ENCODE data around the gene OPA1. TPM values are rescaled to one million over a fixed set of nuclear protein-coding genes. Genes with fewer than 3 reads are reported as not detected.

The OPA1 gene
- polyA plus RNA-seq, 1 donor, result 45.5 TPM

GRCh38 chr3:193702967-193703366 lies 110.0 kb downstream of the OPA1 start:
- Histone ChIP-seq H3K27ac (ENCODE audit: low read length) (no peak overlapping the region), H3K4me1 (ENCODE audit: control insufficient read depth, insufficient read depth, low read length) (no peaks in the 10 kb centered on the region), H3K27me3 (ENCODE audit: control insufficient read depth, insufficient read depth, low read length) (no peaks in the 10 kb centered on the region), H3K4me3 (ENCODE audit: low read length) (no peak overlapping the region), H3K9me3 (ENCODE audit: control insufficient read depth, low read depth, low read length) (no peaks in the 10 kb centered on the region), H3K36me3 (ENCODE audit: control insufficient read depth, insufficient read depth, low read length) (peaks cover 4% of the 10 kb centered on the region)
- no peak for DNase-seq
- WGBS (ENCODE audit: insufficient coverage, low lambda C conversion rate), result no CpG with 5 or more reads among the region's 3 CpGs

- DNase-seq, result no peak
- H3K27me3 ChIP-seq (ENCODE audit: control insufficient read depth, insufficient read depth, low read length), result no peaks in the 10 kb centered on the region
- 49% methylated on average over 4 of the region's 5 CpGs for WGBS (ENCODE audit: insufficient coverage, low lambda C conversion rate)
These were observed 111.4 kb downstream of the OPA1 start for GRCh38 chr3:193704431-193704830.

GRCh38 chr3:193708270-193708669 lies 115.3 kb downstream of the OPA1 start:
- Histone ChIP-seq H3K27me3 (ENCODE audit: control insufficient read depth, insufficient read depth, low read length) (no peaks in the 10 kb centered on the region), H3K9me3 (ENCODE audit: control insufficient read depth, low read depth, low read length) (no peaks in the 10 kb centered on the region), H3K4me3 (ENCODE audit: low read length) (no peak overlapping the region), H3K27ac (ENCODE audit: low read length) (no peak overlapping the region), H3K4me1 (ENCODE audit: control insufficient read depth, insufficient read depth, low read length) (no peaks in the 10 kb centered on the region), H3K36me3 (ENCODE audit: control insufficient read depth, insufficient read depth, low read length) (no peaks in the 10 kb centered on the region)
- DNase-seq, result no peak
- WGBS (ENCODE audit: insufficient coverage, low lambda C conversion rate), result 93% methylated on average over 3 of the region's 3 CpGs

More at GRCh38 chr3:193704431-193704830, 111.4 kb downstream of the OPA1 start:
- no peaks in the 10 kb centered on the region for H3K9me3 ChIP-seq (ENCODE audit: control insufficient read depth, low read depth, low read length)
- H3K4me3 ChIP-seq (ENCODE audit: low read length), result no peak overlapping the region
- H3K4me1 ChIP-seq (ENCODE audit: control insufficient read depth, insufficient read depth, low read length), result no peaks in the 10 kb centered on the region
- peaks cover 4% of the 10 kb centered on the region for H3K36me3 ChIP-seq (ENCODE audit: control insufficient read depth, insufficient read depth, low read length)
- H3K27ac ChIP-seq (ENCODE audit: low read length), result no peak overlapping the region

- Histone ChIP-seq H3K36me3 (ENCODE audit: control insufficient read depth, insufficient read depth, low read length) (no peaks in the 10 kb centered on the region), H3K27ac (ENCODE audit: low read length) (no peak overlapping the region), H3K4me1 (ENCODE audit: control insufficient read depth, insufficient read depth, low read length) (no peaks in the 10 kb centered on the region), H3K4me3 (ENCODE audit: low read length) (no peak overlapping the region), H3K9me3 (ENCODE audit: control insufficient read depth, low read depth, low read length) (peaks cover 11% of the 10 kb centered on the region), H3K27me3 (ENCODE audit: control insufficient read depth, insufficient read depth, low read length) (no peaks in the 10 kb centered on the region)
- no peak for DNase-seq
- 100% methylated on average over 1 of the region's 18 CpGs for WGBS (ENCODE audit: insufficient coverage, low lambda C conversion rate)
These were observed 117.5 kb downstream of the OPA1 start for GRCh38 chr3:193710286-193711165.

- H3K4me3 ChIP-seq (ENCODE audit: low read length), result no peak overlapping the region
- DNase-seq, result no peak
- H3K27ac ChIP-seq (ENCODE audit: low read length), result no peak overlapping the region
- no peaks in the 10 kb centered on the region for H3K27me3 ChIP-seq (ENCODE audit: control insufficient read depth, insufficient read depth, low read length)
- H3K4me1 ChIP-seq (ENCODE audit: control insufficient read depth, insufficient read depth, low read length), result no peaks in the 10 kb centered on the region
- no CpG with 5 or more reads among the region's 8 CpGs for WGBS (ENCODE audit: insufficient coverage, low lambda C conversion rate)
- peaks cover 11% of the 10 kb centered on the region for H3K9me3 ChIP-seq (ENCODE audit: control insufficient read depth, low read depth, low read length)
- H3K36me3 ChIP-seq (ENCODE audit: control insufficient read depth, insufficient read depth, low read length), result no peaks in the 10 kb centered on the region
These were observed 118.1 kb downstream of the OPA1 start for GRCh38 chr3:193711166-193711485.

- Histone ChIP-seq H3K4me3 (ENCODE audit: low read length) (no peak overlapping the region), H3K9me3 (ENCODE audit: control insufficient read depth, low read depth, low read length) (peaks cover 11% of the 10 kb centered on the region), H3K27ac (ENCODE audit: low read length) (no peak overlapping the region), H3K27me3 (ENCODE audit: control insufficient read depth, insufficient read depth, low read length) (no peaks in the 10 kb centered on the region), H3K4me1 (ENCODE audit: control insufficient read depth, insufficient read depth, low read length) (no peaks in the 10 kb centered on the region), H3K36me3 (ENCODE audit: control insufficient read depth, insufficient read depth, low read length) (no peaks in the 10 kb centered on the region)
- DNase-seq, result no peak
- no CpG with 5 or more reads among the region's 9 CpGs for WGBS (ENCODE audit: insufficient coverage, low lambda C conversion rate)
These were observed 118.5 kb downstream of the OPA1 start for GRCh38 chr3:193711523-193711963.

GRCh38 chr3:193711964-193712598 lies 119.1 kb downstream of the OPA1 start:
- Histone ChIP-seq H3K9me3 (ENCODE audit: control insufficient read depth, low read depth, low read length) (peaks cover 11% of the 10 kb centered on the region), H3K27me3 (ENCODE audit: control insufficient read depth, insufficient read depth, low read length) (no peaks in the 10 kb centered on the region), H3K4me1 (ENCODE audit: control insufficient read depth, insufficient read depth, low read length) (no peaks in the 10 kb centered on the region), H3K4me3 (ENCODE audit: low read length) (no peak overlapping the region), H3K27ac (ENCODE audit: low read length) (no peak overlapping the region), H3K36me3 (ENCODE audit: control insufficient read depth, insufficient read depth, low read length) (no peaks in the 10 kb centered on the region)
- WGBS (ENCODE audit: insufficient coverage, low lambda C conversion rate), result 50% methylated on average over 2 of the region's 19 CpGs
- DNase-seq, result peak in 1 of 2 donors; percentile 26

GRCh38 chr3:193712938-193713337 lies 119.9 kb downstream of the OPA1 start:
- H3K36me3 ChIP-seq (ENCODE audit: control insufficient read depth, insufficient read depth, low read length), result no peaks in the 10 kb centered on the region
- no peak for DNase-seq
- no peak overlapping the region for H3K27ac ChIP-seq (ENCODE audit: low read length)
- H3K4me3 ChIP-seq (ENCODE audit: low read length), result no peak overlapping the region
- H3K27me3 ChIP-seq (ENCODE audit: control insufficient read depth, insufficient read depth, low read length), result no peaks in the 10 kb centered on the region
- WGBS (ENCODE audit: insufficient coverage, low lambda C conversion rate), result 94% methylated on average over 3 of the region's 5 CpGs
- H3K4me1 ChIP-seq (ENCODE audit: control insufficient read depth, insufficient read depth, low read length), result no peaks in the 10 kb centered on the region
- H3K9me3 ChIP-seq (ENCODE audit: control insufficient read depth, low read depth, low read length), result peaks cover 11% of the 10 kb centered on the region

GRCh38 chr3:193714523-193715137 lies 121.6 kb downstream of the OPA1 start:
- Histone ChIP-seq H3K36me3 (ENCODE audit: control insufficient read depth, insufficient read depth, low read length) (no peaks in the 10 kb centered on the region), H3K27me3 (ENCODE audit: control insufficient read depth, insufficient read depth, low read length) (no peaks in the 10 kb centered on the region), H3K4me3 (ENCODE audit: low read length) (no peak overlapping the region), H3K4me1 (ENCODE audit: control insufficient read depth, insufficient read depth, low read length) (no peaks in the 10 kb centered on the region), H3K27ac (ENCODE audit: low read length) (no peak overlapping the region), H3K9me3 (ENCODE audit: control insufficient read depth, low read depth, low read length) (peaks cover 11% of the 10 kb centered on the region)
- DNase-seq, result no peak
- no CpG with 5 or more reads among the region's 4 CpGs for WGBS (ENCODE audit: insufficient coverage, low lambda C conversion rate)

- DNase-seq, result no peak
- H3K4me3 ChIP-seq (ENCODE audit: low read length), result no peak overlapping the region
- H3K4me1 ChIP-seq (ENCODE audit: control insufficient read depth, insufficient read depth, low read length), result no peaks in the 10 kb centered on the region
- H3K27ac ChIP-seq (ENCODE audit: low read length), result no peak overlapping the region
- H3K27me3 ChIP-seq (ENCODE audit: control insufficient read depth, insufficient read depth, low read length), result no peaks in the 10 kb centered on the region
- peaks cover 11% of the 10 kb centered on the region for H3K9me3 ChIP-seq (ENCODE audit: control insufficient read depth, low read depth, low read length)
- H3K36me3 ChIP-seq (ENCODE audit: control insufficient read depth, insufficient read depth, low read length), result no peaks in the 10 kb centered on the region
- WGBS (ENCODE audit: insufficient coverage, low lambda C conversion rate), result no CpG with 5 or more reads among the region's 4 CpGs
These were observed 123.1 kb downstream of the OPA1 start for GRCh38 chr3:193716150-193716549.

Data from large intestine (tissue), 3 donors.